Fibroblast of lung (primary cell): ENCODE data around the gene PALS1. TPM values are rescaled to one million over a fixed set of nuclear protein-coding genes. Genes with fewer than 3 reads are reported as not detected.
A peak's percentile ranks its signal among the peaks of the same experiment; 100 is the strongest.

Experiments
- DNase-seq, 2 donors: peaks; one replicate each; pipeline versions ENCODE4 v3.0.0 to v3.0.0-alpha.2; 2010; ENCODE audit warnings: low read depth in 2 of 2
- H2AFZ ChIP-seq: 2 replicates; pipeline ENCODE4 v1.5.1; 2012; ENCODE audit warnings: low read length, control low read depth, inconsistent platforms
- H3K27ac ChIP-seq: 2 replicates; pipeline ENCODE4 v1.5.1; 2011; ENCODE audit warnings: low read length, control low read depth; ENCODE audit not compliant: insufficient read depth
- H3K27me3 ChIP-seq: 2 replicates; pipeline ENCODE4 v1.5.1; 2011; ENCODE audit warnings: mild to moderate bottlenecking, low read length; ENCODE audit not compliant: control insufficient read depth, insufficient read depth
- H3K36me3 ChIP-seq: 2 replicates; pipeline ENCODE4 v1.5.1; 2011; ENCODE audit warnings: low read length; ENCODE audit not compliant: control insufficient read depth, insufficient read depth
- H3K4me1 ChIP-seq: 2 replicates; pipeline ENCODE4 v1.5.1; 2011; ENCODE audit warnings: low read length; ENCODE audit not compliant: control insufficient read depth, insufficient read depth; ENCODE audit errors: extremely low read depth
- H3K4me2 ChIP-seq: 2 replicates; pipeline ENCODE4 v1.5.1; 2011; ENCODE audit warnings: low read length, control low read depth; ENCODE audit not compliant: insufficient read depth; ENCODE audit errors: extremely low read depth
- H3K4me3 ChIP-seq, 4 experiments: fragments of 200-600 bp in 1 of 4; sonication (generic) in 1 of 4; replicated peaks in 1 of 4; 2 replicates each; pipeline ENCODE4 v1.5.1; 2011 to 2016; ENCODE audit warnings: low read length in 4 of 4, low read depth in 3 of 4, mild to moderate bottlenecking in 3 of 4, control low read depth in 2 of 4, inconsistent platforms in 1 of 4, mixed read lengths in 1 of 4; ENCODE audit not compliant: insufficient read depth in 1 of 4; ENCODE audit errors: control extremely low read depth in 1 of 4
- H3K79me2 ChIP-seq: 2 replicates; pipeline ENCODE4 v1.5.1; 2012; ENCODE audit warnings: mild to moderate bottlenecking, low read length, inconsistent platforms; ENCODE audit not compliant: control insufficient read depth, insufficient read depth
- H3K9ac ChIP-seq: 2 replicates; pipeline ENCODE4 v1.5.1; 2011; ENCODE audit warnings: mild to moderate bottlenecking, low read length, control low read depth; ENCODE audit not compliant: insufficient read depth
- H3K9me3 ChIP-seq: 2 replicates; pipeline ENCODE4 v1.5.1; 2012; ENCODE audit warnings: low read depth, low read length; ENCODE audit not compliant: control insufficient read depth, insufficient read depth
- H4K20me1 ChIP-seq: 2 replicates; pipeline ENCODE4 v1.5.1; 2011; ENCODE audit warnings: low read length; ENCODE audit not compliant: control insufficient read depth, insufficient read depth; ENCODE audit errors: extremely low read depth
- CTCF ChIP-seq, 2 donors: IDR thresholded peaks in 1 of 2; conservative IDR thresholded peaks in 1 of 2; 1 replicate in 1 of 2; 2 replicates in 1 of 2; pipeline ENCODE4 v1.5.1; 2011 to 2012; ENCODE audit warnings: low read length in 2 of 2, control low read depth in 1 of 2, inconsistent platforms in 1 of 2, low read depth in 1 of 2, mild to moderate bottlenecking in 1 of 2
- EZH2 ChIP-seq: IDR thresholded peaks from 2 replicates; pipeline ENCODE4 v1.5.1; 2012; ENCODE audit warnings: low read length, control low read depth, mild to moderate bottlenecking; ENCODE audit errors: missing control alignments
- polyA plus RNA-seq, 2 donors: library from polyadenylated mRNA; depleted of rRNA in 1 of 2; stranded (reverse) in 1 of 2; unstranded in 1 of 2; fragments of >200 nt; gene quantifications; 2 replicates each; pipeline ENCODE4 v1.2.1, GENCODE V29; 2011 to 2012; ENCODE audit warnings: missing spikeins in 1 of 2
- total RNA-seq: library from RNA; depleted of rRNA; stranded (reverse); fragments of >200 nt; gene quantifications from 2 replicates; pipeline ENCODE4 v1.2.1, GENCODE V29; 2014

PALS1 gene
- total and polyA plus RNA-seq, 2 donors (not counting 1 experiment from before 2014, with no cell fraction given): 25.6 to 32.0 TPM

- no peak for TF ChIP-seq CTCF (conservative IDR thresholded peaks at IDR 0.05 in 1 of 2, IDR thresholded peaks at IDR 0.05 in 1 of 2; ENCODE audit: low read depth in 1 of 2, low read length in 2 of 2)
- TF ChIP-seq EZH2: no peak
- peaks cover 29% of the 10 kb centered on the region for H3K79me2 ChIP-seq
- peaks cover 12% of the 10 kb centered on the region for H3K4me1 ChIP-seq
- no peak overlapping the region for H2AFZ ChIP-seq
- no peaks in the 10 kb centered on the region for H4K20me1 ChIP-seq
- DNase-seq: peak; percentile 26 to 77
- H3K4me2 ChIP-seq: no peak overlapping the region
- no peaks in the 10 kb centered on the region for H3K27me3 ChIP-seq
- no peaks in the 10 kb centered on the region for H3K36me3 ChIP-seq
- no peak overlapping the region for H3K9ac ChIP-seq
- H3K9me3 ChIP-seq: no peaks in the 10 kb centered on the region
- no peak overlapping the region for H3K4me3 ChIP-seq
- no peak overlapping the region for H3K27ac ChIP-seq
Measured at GRCh38 chr14:67265131-67265530, 23.9 kb downstream of the PALS1 start.

DNA sequence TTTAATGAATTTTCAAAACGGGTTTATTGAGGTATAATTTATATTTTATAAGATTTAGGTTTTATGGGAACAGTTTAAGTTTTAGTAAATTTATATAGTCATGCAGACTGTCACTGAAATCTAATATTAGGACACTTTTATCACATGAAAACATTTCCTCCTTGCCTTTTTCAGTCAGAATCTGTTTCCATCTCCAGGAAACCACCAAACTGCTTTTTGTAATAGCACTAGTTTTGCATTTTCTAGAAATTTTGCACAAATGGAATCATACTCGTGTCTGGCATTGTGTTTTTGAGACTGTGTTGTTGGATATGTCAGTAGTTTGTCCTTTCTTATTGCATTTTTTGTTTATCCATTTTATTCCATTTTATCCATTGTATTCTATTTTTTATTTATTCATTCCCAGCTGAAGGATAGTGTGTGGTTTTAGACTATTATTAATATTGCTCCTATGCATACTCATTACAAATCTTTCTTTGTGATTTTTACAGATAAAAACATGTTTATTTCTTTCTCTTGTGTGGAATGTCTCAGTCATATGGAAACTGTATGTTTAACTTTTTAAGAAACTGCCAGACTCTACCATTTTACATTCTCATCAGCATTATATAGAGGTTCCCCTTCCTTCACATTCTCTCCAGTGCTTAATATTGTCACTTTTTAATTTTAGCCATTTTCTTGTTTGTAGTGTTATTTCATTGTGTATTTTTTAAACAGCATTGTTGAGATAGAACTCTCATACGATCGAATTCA is 26.5 kb downstream of the PALS1 start:
- Histone ChIP-seq H3K9me3 (no peaks in the 10 kb centered on the region), H4K20me1 (no peaks in the 10 kb centered on the region), H3K36me3 (no peaks in the 10 kb centered on the region), H2AFZ (no peak overlapping the region), H3K4me1 (peaks cover 12% of the 10 kb centered on the region), H3K27me3 (no peaks in the 10 kb centered on the region), H3K27ac (peak overlapping the region; percentile 71), H3K79me2 (peaks cover 39% of the 10 kb centered on the region), H3K4me3 (peak overlapping the region in 3 of 4 experiments; percentile 3 to 43 (median 39)), H3K9ac (no peak overlapping the region), H3K4me2 (peak overlapping the region; percentile 53)
- no peak for DNase-seq
- TF ChIP-seq EZH2 (no peak), CTCF (conservative IDR thresholded peaks at IDR 0.05 in 1 of 2, IDR thresholded peaks at IDR 0.05 in 1 of 2; ENCODE audit: low read depth in 1 of 2, low read length in 2 of 2) (no peak)

GRCh38 chr14:67268426-67269150 is 27.4 kb downstream of the PALS1 start:
- no peak for TF ChIP-seq EZH2
- TF ChIP-seq CTCF (conservative IDR thresholded peaks at IDR 0.05 in 1 of 2, IDR thresholded peaks at IDR 0.05 in 1 of 2; ENCODE audit: low read depth in 1 of 2, low read length in 2 of 2): no peak
- peaks cover 40% of the 10 kb centered on the region for H3K79me2 ChIP-seq
- DNase-seq: peak; percentile 30 to 43
- no peaks in the 10 kb centered on the region for H3K36me3 ChIP-seq
- H3K4me1 ChIP-seq: peaks cover 12% of the 10 kb centered on the region
- H3K9ac ChIP-seq: no peak overlapping the region
- H3K9me3 ChIP-seq: no peaks in the 10 kb centered on the region
- H3K27ac ChIP-seq: peak overlapping the region; percentile 71
- no peaks in the 10 kb centered on the region for H3K27me3 ChIP-seq
- H2AFZ ChIP-seq: no peak overlapping the region
- no peaks in the 10 kb centered on the region for H4K20me1 ChIP-seq
- H3K4me2 ChIP-seq: peak overlapping the region; percentile 70
- peak overlapping the region in 3 of 4 experiments; percentile 3 to 67 (median 43) for H3K4me3 ChIP-seq
